MM.1S (cell line): ENCODE results near the gene TGM4.

Experiments used
- DNase-seq: peaks from one replicate; pipeline ENCODE4 v3.0.0-alpha.2; 2015
- H2AFZ ChIP-seq: fragments of 300-600 bp; sonication (generic); 2 replicates; pipeline ENCODE4 v1.6.0; 2016; ENCODE audit warnings: antibody characterized with exemption, low read length
- H3F3A ChIP-seq: fragments of 300-600 bp; sonication (generic); 2 replicates; pipeline ENCODE4 v1.6.1; 2016; ENCODE audit warnings: mild to moderate bottlenecking, antibody characterized with exemption, low read length, moderate library complexity, mixed read lengths; ENCODE audit not compliant: insufficient read depth
- H3K27ac ChIP-seq: fragments of 300-600 bp; sonication (generic); 2 replicates; pipeline ENCODE4 v1.5.1; 2016; ENCODE audit warnings: mild to moderate bottlenecking, low read length
- H3K27me3 ChIP-seq: fragments of 300-600 bp; sonication (generic); replicated peaks from 2 replicates; pipeline ENCODE4 v1.6.0; 2016; ENCODE audit warnings: low read length; ENCODE audit not compliant: insufficient read depth
- H3K36me3 ChIP-seq: fragments of 300-600 bp; sonication (generic); replicated peaks from 2 replicates; pipeline ENCODE4 v1.6.1; 2016; ENCODE audit warnings: mild to moderate bottlenecking, low read length, mixed read lengths; ENCODE audit not compliant: insufficient read depth
- H3K4me1 ChIP-seq: fragments of 300-600 bp; sonication (generic); 2 replicates; pipeline ENCODE4 v1.6.1; 2016; ENCODE audit warnings: low read length, mixed read lengths
- H3K4me2 ChIP-seq: fragments of 300-600 bp; sonication (generic); 2 replicates; pipeline ENCODE4 v1.6.0; 2016; ENCODE audit warnings: low read depth, low read length
- H3K4me3 ChIP-seq: fragments of 300-600 bp; sonication (generic); 2 replicates; pipeline ENCODE4 v1.5.1; 2016; ENCODE audit warnings: low read length, mixed read lengths
- H3K79me2 ChIP-seq: fragments of 300-600 bp; sonication (generic); 2 replicates; pipeline ENCODE4 v1.6.1; 2016; ENCODE audit warnings: mixed run types, low read length, mixed read lengths
- H3K9ac ChIP-seq: fragments of 300-600 bp; sonication (generic); 2 replicates; pipeline ENCODE4 v1.6.1; 2016; ENCODE audit warnings: low read length, mixed read lengths
- H3K9me2 ChIP-seq: fragments of 300-600 bp; sonication (generic); replicated peaks from 2 replicates; pipeline ENCODE4 v1.6.1; 2016; ENCODE audit warnings: mild to moderate bottlenecking, low read length, mixed read lengths; ENCODE audit not compliant: insufficient read depth
- H3K9me3 ChIP-seq: fragments of 300-600 bp; sonication (generic); replicated peaks from 2 replicates; pipeline ENCODE4 v1.6.1; 2016; ENCODE audit warnings: mild to moderate bottlenecking, low read length, mixed read lengths; ENCODE audit not compliant: insufficient read depth
- H4K20me1 ChIP-seq: fragments of 300-600 bp; sonication (generic); 2 replicates; pipeline ENCODE4 v1.6.1; 2016; ENCODE audit warnings: mild to moderate bottlenecking, low read length, moderate library complexity, mixed read lengths; ENCODE audit not compliant: insufficient read depth
- CTCF ChIP-seq: fragments of 300-600 bp; sonication (generic); IDR thresholded peaks from 2 replicates; pipeline ENCODE4 v1.5.1; 2016; ENCODE audit warnings: antibody characterized with exemption, low read length, mixed read lengths
- EZH2 ChIP-seq: fragments of 300-600 bp; sonication (generic); optimal IDR thresholded peaks from 2 replicates; pipeline ENCODE3; 2017; ENCODE audit warnings: low read depth, mild to moderate bottlenecking, antibody characterized with exemption, low read length, mixed read lengths
- EZH2phosphoT487 ChIP-seq: fragments of 300-600 bp; sonication (generic); IDR thresholded peaks from 2 replicates; pipeline ENCODE4 v1.6.1; 2018; ENCODE audit warnings: antibody characterized with exemption, low read length

Gene TGM4

GRCh38 chr3:44930911-44931310 is 56.5 kb downstream of the TGM4 start:
- Histone ChIP-seq H3K4me2 (no peak overlapping the region), H3K27ac (no peak overlapping the region), H3K36me3 (no peaks in the 10 kb centered on the region), H3K27me3 (no peaks in the 10 kb centered on the region), H3K79me2 (no peaks in the 10 kb centered on the region), H3K9ac (no peak overlapping the region), H3K4me1 (no peaks in the 10 kb centered on the region), H4K20me1 (no peaks in the 10 kb centered on the region), H2AFZ (no peak overlapping the region), H3K9me3 (no peaks in the 10 kb centered on the region), H3K9me2 (no peaks in the 10 kb centered on the region), H3F3A (no peaks in the 10 kb centered on the region), H3K4me3 (no peak overlapping the region)
- TF ChIP-seq EZH2 = no peak
- TF ChIP-seq EZH2phosphoT487 = no peak
- no peak for TF ChIP-seq CTCF
- no peak for DNase-seq

- H3K9ac ChIP-seq = no peak overlapping the region
- no peaks in the 10 kb centered on the region for H3K27me3 ChIP-seq
- H3F3A ChIP-seq = no peaks in the 10 kb centered on the region
- H3K36me3 ChIP-seq = no peaks in the 10 kb centered on the region
- H4K20me1 ChIP-seq = no peaks in the 10 kb centered on the region
- H3K4me1 ChIP-seq = no peaks in the 10 kb centered on the region
- no peak overlapping the region for H3K27ac ChIP-seq
- H2AFZ ChIP-seq = no peak overlapping the region
- no peak for DNase-seq
- no peaks in the 10 kb centered on the region for H3K79me2 ChIP-seq
- H3K9me2 ChIP-seq = no peaks in the 10 kb centered on the region
- no peak overlapping the region for H3K4me3 ChIP-seq
- TF ChIP-seq EZH2phosphoT487 (no peak), EZH2 (no peak), CTCF (no peak)
- H3K4me2 ChIP-seq = no peak overlapping the region
- no peaks in the 10 kb centered on the region for H3K9me3 ChIP-seq
These were observed 57.4 kb downstream of the TGM4 start for GRCh38 chr3:44931791-44932190.

GRCh38 chr3:44932271-44932670 is 57.9 kb downstream of the TGM4 start:
- no peaks in the 10 kb centered on the region for H3K79me2 ChIP-seq
- no peak for TF ChIP-seq EZH2phosphoT487
- TF ChIP-seq EZH2 = no peak
- TF ChIP-seq CTCF = no peak
- no peak overlapping the region for H2AFZ ChIP-seq
- no peak overlapping the region for H3K4me2 ChIP-seq
- H3K9me2 ChIP-seq = no peaks in the 10 kb centered on the region
- no peaks in the 10 kb centered on the region for H3K36me3 ChIP-seq
- no peak for DNase-seq
- no peak overlapping the region for H3K27ac ChIP-seq
- H3K4me3 ChIP-seq = no peak overlapping the region
- H4K20me1 ChIP-seq = no peaks in the 10 kb centered on the region
- no peak overlapping the region for H3K9ac ChIP-seq
- H3K9me3 ChIP-seq = no peaks in the 10 kb centered on the region
- H3K4me1 ChIP-seq = no peaks in the 10 kb centered on the region
- no peaks in the 10 kb centered on the region for H3F3A ChIP-seq
- H3K27me3 ChIP-seq = no peaks in the 10 kb centered on the region
